GM19397 (cell line): Measurements from ENCODE around the gene RXRB.

Experiments used
- ATAC-seq: cut with Tn5 transposase; IDR thresholded peaks from one replicate; pipeline ENCODE4 v1.9.1; 2021; ENCODE audit warnings: mild to moderate bottlenecking, moderate library complexity; ENCODE audit not compliant: unreplicated experiment

RXRB gene

GRCh38 chr6:33198159-33198852, 2.2 kb downstream of the RXRB start:
- ATAC-seq, result no peak

DNA sequence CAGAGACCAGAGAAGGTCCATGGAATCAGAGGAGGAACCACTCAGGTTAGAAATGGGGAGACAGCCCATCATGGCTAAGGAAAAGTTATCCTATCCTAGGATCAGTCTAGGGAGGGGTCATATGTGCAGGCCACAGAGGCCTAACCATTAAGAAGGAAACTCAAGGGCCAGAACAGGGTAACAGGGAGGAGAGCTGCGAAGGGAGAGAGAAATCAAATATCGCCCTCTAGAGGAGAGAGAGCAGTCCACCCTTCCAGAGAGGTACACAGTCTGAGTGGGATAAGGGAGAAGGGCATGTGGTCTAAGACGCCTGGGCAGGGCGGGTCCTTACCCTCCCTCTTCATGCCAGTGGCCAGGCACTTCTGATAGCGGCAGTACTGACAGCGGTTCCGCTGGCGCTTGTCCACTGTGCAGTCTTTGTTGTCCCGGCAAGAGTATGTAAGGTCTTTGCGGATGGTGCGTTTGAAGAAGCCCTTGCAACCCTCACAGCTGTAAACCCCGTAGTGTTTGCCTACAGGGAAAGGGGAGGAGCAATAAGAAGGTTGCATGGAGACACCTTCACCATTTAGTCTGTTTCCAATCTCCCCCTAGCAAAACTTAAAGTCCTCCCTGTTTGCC, 2.9 kb downstream of the RXRB start:
- no peak for ATAC-seq

- ATAC-seq, result no peak
Measured at GRCh38 chr6:33195304-33196165, 4.9 kb downstream of the RXRB start.

DNA sequence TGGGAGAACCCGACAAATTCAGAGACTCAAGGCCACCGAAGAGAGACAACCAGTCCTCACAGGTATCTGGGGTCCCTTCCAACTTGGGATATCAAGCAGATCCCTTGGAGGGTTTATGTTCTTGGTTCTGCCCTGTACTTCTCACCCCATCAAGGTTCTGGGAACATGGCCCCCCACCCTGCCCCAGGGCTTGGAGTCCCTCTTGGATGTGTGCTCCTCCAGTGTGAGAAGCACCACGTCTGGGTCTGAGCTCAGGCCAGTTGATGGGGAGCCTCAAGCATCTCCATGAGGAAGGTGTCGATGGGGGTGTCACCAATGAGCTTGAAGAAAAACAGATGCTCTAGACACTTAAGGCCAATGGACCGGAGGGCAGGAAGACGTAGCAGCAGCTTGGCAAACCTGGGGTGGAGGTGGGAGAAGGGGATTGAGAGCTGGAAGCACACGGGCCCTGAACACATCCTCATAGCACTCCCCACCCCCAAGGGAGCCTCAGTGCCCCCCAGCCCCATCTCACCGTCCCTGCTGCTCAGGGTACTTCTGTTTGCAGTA, 6.0 kb downstream of the RXRB start:
- no peak for ATAC-seq

GRCh38 chr6:33193619-33194018, 6.8 kb downstream of the RXRB start:
- ATAC-seq, result no peak

- no peak for ATAC-seq
Measured at GRCh38 chr6:33192671-33193602, 7.5 kb downstream of the RXRB start.

- ATAC-seq, result no peak
Measured at GRCh38 chr6:33192105-33192646, 8.3 kb downstream of the RXRB start, which contains the start of gene COL11A2. Gene COL11A2 (minus strand): TSS chr6:33192467. CDS start chr6:33192240, 227 bp downstream.

GRCh38 chr6:33191383-33192104, 8.9 kb downstream of the RXRB start:
- no peak for ATAC-seq

DNA sequence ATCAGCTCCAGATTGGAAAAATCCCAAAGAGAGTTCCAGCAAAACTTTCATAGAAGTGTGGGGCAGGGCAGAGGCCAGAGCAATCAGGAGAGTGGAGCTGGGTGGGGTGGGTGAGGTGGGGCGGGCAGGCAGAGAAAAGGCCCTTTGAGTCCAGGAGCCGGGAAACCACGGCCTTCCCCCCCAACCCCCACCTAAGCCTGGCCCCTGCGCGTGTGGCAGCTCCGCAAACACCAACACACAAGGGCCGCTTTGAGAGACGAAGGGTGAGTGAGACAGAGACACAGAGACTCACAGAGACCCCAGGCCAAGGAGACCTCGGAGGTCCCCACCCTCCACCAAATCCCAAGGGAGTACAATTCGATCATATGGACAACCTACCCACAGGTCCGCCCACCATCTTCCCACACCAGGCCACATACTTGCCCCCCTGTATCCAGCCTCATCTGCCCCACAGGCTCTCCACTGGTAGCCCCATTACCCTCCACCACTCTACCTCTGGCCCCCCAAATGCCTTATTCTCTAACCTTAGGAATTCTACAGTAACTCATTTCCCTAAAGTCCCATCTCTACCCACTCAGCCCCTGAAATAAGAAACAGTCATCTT, 9.9 kb downstream of the RXRB start:
- no peak for ATAC-seq

DNA sequence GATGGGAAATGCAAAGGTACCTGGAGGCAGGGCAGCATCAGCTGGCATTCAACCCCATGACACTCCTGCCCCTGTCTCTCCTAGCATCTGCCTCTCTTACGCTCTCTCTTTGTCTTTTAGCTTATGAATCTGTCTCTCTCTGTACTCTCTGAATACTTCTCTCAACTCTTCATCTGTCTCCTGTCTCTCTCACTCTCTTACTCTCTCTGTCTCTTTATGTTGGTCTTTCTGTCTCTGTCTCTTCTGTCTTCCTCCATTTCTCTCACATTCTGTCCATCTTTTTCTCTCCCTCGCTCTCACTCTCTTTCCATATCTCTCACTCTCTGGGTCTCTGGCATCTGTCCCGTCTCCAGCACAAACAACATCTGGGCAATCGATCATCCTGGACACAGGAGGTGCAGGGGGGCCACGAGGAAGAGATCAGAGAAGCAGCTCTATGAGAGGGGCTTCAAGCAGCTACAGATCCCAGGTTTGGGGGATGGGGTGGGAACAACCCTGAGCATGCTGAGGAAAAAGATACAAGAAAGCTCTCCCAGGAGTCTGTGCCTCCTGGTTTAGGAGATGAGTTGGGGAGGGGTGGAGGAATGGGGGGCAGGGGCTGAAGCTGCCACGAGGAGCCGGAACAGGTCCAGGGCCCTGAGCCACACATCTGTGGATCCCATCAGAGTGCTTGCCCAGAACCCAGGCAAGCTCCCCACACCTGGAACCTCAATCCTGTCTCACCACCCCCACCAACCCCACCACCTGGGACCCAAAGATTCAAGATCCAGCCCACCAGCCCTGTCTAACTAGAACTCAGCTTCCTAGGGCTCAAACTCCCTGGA, 10.6 kb downstream of the RXRB start:
- ATAC-seq, result no peak

DNA sequence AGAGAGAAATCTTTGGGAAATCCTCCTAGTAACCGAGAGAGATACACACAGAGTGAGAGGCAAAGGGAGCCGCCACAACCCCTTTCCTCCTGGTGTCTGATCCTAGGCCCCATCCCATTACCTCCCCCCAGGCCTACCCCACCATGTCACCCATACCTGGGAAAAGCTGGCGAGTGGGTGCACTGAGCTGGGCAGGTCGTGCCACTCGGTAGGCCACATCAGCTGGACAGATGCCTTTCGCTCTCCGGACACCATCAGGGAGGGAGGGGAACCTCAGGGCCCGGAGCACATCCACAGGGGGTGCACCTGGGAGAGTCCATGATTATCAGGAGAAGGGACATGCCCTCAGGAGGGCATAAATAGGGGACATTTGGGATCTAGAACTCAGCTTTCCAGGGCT, 11.3 kb downstream of the RXRB start:
- no peak for ATAC-seq

GRCh38 chr6:33187809-33188208, 12.7 kb downstream of the RXRB start:
- ATAC-seq, result no peak

DNA sequence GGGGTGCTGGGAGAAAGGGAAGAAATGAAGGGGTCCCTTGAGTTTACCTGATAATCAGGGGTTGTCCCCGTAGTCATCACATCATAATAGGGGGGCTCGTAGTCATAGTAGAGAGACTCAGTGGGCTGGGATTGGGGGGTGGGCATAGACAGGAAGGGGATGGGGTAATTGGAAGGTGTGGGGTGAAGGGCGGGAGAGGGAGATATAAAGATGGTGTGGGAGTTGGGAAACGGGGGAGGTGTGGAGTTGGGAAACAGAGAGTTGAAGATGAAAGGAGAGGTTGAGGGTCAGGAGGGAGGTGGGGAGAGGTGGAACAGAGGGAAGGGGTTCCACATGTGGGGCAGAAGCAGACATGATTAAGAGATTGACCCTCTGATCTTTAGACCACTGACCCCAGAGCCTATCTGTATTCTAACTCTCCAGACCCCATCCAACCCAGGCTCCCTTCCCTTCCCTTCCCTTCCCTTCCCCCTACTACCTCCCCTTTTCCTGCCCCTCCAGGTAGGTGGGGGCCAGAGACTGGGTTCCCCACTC, 14.7 kb downstream of the RXRB start:
- ATAC-seq, result no peak

DNA sequence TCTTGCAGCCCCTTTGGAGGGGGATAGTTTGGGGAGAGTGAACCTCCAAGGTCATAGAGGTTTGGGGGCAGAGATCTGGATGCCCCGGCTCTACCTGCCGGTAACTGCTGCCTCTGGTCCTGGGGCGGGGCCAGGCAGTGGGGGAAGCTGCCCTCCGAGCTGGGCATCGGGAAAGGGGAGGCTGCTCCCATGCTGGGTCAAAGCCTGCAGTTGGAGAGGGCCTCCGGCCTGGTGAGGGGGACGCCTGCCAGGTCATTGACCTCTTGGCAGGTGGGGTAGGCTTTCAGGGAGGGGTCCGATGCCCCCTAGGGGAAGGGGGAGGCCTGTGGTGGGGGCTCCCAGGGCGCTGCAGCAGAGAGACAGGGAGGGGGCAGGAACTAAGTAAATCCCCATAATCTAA, 15.3 kb downstream of the RXRB start:
- ATAC-seq, result no peak

DNA sequence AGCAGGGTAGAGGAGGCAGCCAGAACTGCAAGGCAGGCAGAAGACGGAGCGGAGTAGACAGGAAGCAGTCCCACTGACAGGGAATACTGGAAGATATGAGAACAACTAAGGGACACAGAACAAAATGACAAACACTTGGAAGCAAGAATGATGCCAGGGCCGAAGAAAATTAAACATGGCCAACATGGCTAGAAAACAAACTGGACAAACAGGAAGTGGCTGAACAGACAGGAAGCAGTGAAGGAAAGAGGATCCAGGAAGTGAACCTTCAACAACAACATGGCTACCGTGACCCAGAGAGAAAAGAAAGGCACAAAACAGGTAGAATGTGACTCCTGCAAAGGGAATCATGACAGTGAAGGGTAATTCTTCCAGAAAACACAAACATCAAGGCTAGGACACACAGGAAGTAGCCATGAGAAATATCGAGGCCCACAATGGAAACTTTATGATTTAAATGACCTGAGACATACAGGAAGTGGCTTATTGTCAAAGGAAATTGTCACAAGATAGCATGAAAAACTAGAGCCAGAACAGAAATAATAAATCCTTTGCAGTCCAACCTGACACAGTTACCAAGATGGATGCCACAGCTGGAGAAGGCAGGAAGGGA, 17.3 kb downstream of the RXRB start:
- ATAC-seq, result no peak

GRCh38 chr6:33181141-33181540, 19.3 kb downstream of the RXRB start:
- no peak for ATAC-seq

DNA sequence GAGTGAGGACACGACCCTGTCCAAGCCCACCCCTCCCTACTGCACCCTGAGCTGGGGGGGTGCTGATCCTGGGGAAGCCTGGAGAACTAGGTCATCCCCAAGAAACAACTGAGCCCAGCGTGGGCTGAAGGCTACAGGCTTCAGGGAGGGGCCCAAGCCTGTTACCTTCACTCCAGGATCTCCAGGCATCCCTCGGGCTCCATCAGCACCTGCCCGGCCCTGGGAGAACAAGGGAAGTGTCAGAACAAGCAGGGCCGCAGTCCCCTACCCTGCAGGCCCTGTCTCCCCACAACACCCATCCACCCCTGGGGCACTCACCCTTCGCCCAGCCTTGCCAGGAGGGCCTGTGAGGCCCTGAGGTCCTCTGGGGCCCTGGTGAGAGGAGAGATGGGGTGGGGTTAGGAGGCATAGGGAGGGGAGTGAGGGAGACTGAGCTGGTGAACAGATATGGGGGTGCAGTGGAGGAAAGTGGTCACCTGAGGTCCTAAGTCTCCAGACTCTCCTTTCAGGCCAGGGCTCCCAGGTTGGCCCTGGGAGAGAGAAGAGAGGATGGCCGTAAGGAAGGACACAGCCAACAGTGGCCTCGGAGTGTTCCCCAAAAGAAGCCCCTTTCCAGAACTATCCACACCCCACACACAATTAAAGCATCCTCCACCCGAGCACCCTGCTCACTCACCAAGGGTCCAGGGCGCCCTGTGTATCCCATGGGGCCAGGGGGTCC, 21.6 kb downstream of the RXRB start:
- ATAC-seq, result no peak
